Endothelial cell of umbilical vein (primary cell): ENCODE data around the gene WLS.

Experiments
- FOS ChIP-seq: IDR thresholded peaks from 2 replicates; pipeline ENCODE4 v1.6.1; 2011; ENCODE audit warnings: mild to moderate bottlenecking, low read length, moderate library complexity, borderline replicate concordance; ENCODE audit not compliant: insufficient read depth
- POLR2A ChIP-seq: IDR thresholded peaks from 2 replicates; pipeline ENCODE4 v1.6.1; 2012; ENCODE audit warnings: low read depth, mild to moderate bottlenecking, control low read depth, low read length
- TF ChIP-seq, protein P1 (sequence below), 2 donors: IDR thresholded peaks; 1 replicate in 1 of 2; 2 replicates in 1 of 2; pipeline ENCODE4 v1.5.1; 2011; ENCODE audit warnings: low read length in 2 of 2, mild to moderate bottlenecking in 2 of 2, moderate library complexity in 2 of 2, control low read depth in 1 of 2, inconsistent platforms in 1 of 2, low read depth in 1 of 2; ENCODE audit not compliant: insufficient read depth in 1 of 2; ENCODE audit errors: extremely low read depth in 1 of 2
- TF ChIP-seq, protein P2 (sequence below): IDR thresholded peaks from 2 replicates; pipeline ENCODE4 v1.6.1; 2011; ENCODE audit not compliant: insufficient read depth, insufficient read length

DNA sequence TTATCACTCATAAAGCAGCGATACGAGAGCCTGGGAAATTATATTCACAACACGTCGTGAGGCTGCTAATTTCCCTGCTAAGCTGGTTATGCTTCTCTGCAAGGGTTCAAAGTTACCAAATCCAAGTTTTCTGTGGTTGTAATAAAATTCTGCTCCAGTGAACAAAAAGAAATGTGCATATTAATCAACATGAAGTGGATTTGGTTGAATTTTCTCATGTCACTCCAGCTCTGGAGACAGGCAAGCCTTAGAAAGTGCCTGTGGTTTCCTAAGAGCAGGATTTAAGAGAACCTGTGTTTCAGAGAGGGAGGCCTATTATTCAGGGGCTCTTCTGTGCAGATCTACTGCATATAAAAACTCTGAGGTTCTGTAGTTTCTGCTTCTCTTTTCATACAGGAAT lies 87.5 kb downstream of the WLS start:
- TF ChIP-seq, protein P1, sequence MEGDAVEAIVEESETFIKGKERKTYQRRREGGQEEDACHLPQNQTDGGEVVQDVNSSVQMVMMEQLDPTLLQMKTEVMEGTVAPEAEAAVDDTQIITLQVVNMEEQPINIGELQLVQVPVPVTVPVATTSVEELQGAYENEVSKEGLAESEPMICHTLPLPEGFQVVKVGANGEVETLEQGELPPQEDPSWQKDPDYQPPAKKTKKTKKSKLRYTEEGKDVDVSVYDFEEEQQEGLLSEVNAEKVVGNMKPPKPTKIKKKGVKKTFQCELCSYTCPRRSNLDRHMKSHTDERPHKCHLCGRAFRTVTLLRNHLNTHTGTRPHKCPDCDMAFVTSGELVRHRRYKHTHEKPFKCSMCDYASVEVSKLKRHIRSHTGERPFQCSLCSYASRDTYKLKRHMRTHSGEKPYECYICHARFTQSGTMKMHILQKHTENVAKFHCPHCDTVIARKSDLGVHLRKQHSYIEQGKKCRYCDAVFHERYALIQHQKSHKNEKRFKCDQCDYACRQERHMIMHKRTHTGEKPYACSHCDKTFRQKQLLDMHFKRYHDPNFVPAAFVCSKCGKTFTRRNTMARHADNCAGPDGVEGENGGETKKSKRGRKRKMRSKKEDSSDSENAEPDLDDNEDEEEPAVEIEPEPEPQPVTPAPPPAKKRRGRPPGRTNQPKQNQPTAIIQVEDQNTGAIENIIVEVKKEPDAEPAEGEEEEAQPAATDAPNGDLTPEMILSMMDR (IDR thresholded peaks at IDR 0.05; ENCODE audit: extremely low read depth in 1 of 2, insufficient read depth in 1 of 2, low read depth in 1 of 2, low read length in 2 of 2) = no peak
- TF ChIP-seq POLR2A (no peak), FOS (no peak)
- TF ChIP-seq, protein P2, sequence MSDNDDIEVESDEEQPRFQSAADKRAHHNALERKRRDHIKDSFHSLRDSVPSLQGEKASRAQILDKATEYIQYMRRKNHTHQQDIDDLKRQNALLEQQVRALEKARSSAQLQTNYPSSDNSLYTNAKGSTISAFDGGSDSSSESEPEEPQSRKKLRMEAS = no peak
